ENCODE results near the gene LMAN1L. TPM values are rescaled to one million over a fixed set of nuclear protein-coding genes. Genes with fewer than 3 reads are reported as not detected.

The LMAN1L gene
- total RNA-seq, 1 experiment from 2014 or later: not detected

DNA sequence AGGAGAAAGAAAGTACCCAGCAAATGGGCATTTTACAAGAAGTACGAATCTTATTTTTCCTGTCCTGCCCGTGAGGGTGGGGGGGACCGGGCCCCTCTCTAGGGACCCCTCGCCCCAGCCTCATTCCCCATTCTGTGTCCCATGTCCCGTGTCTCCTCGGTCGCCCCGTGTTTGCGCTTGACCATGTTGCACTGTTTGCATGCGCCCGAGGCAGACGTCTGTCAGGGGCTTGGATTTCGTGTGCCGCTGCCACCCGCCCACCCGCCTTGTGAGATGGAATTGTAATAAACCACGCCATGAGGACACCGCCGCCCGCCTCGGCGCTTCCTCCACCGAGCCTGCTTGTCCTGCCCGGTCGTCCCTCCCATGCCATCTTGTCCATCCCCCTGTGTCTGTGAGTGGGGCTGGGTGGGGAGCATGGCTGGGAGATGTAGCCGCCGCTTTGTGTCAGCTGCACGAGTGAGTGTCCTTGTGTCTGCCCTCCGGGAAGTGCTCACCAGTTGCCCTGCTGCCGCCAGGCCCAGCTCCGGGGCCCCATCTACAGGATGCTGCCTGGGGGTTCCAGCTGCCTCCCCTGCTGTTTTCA is 9.7 kb upstream of the LMAN1L start:
- Histone ChIP-seq H2BK20ac (ENCODE audit: low read depth, low read length, poor library complexity, severe bottlenecking) (no peak overlapping the region), H3K27ac (ENCODE audit: insufficient read length, low read depth, low read length) (no peak overlapping the region), H2AFZ (ENCODE audit: low read length) (no peak overlapping the region), H4K5ac (ENCODE audit: insufficient read length, low read depth, low read length) (no peak overlapping the region), H3K23ac (ENCODE audit: insufficient read length, low read depth, low read length) (no peak overlapping the region), H4K91ac (ENCODE audit: insufficient read length, low read depth, low read length) (no peak overlapping the region), H2BK12ac (ENCODE audit: insufficient read length, low read depth, low read length) (no peak overlapping the region), H2BK15ac (ENCODE audit: low read depth, low read length) (no peak overlapping the region), H3K79me2 (ENCODE audit: insufficient read depth, low read length) (no peaks in the 10 kb centered on the region), H4K8ac (replicated peaks; ENCODE audit: insufficient read length, low read depth, low read length) (no peak overlapping the region), H2AK5ac (ENCODE audit: insufficient read length, low read length) (no peak overlapping the region), H3T11ph (ENCODE audit: low read length) (no peak overlapping the region), H3K4me2 (ENCODE audit: insufficient read depth, insufficient read length, low read length) (no peak overlapping the region), H3K27me3 (ENCODE audit: insufficient read depth, low read length) (no peaks in the 10 kb centered on the region), H3K56ac (ENCODE audit: insufficient read length, low read depth, low read length) (no peak overlapping the region), H4K20me1 (ENCODE audit: control insufficient read depth, insufficient read depth, insufficient read length) (no peaks in the 10 kb centered on the region), H3K9ac (ENCODE audit: extremely low read depth, insufficient read length, low read length) (no peak overlapping the region), H3K79me1 (ENCODE audit: insufficient read depth, low read depth, low read length, poor library complexity, severe bottlenecking) (no peaks in the 10 kb centered on the region), H3K18ac (ENCODE audit: insufficient read length, low read depth, low read length) (no peak overlapping the region), H3K23me2 (ENCODE audit: insufficient read length, low read depth, low read length, poor library complexity, severe bottlenecking) (no peaks in the 10 kb centered on the region), H3K9me3 (ENCODE audit: control insufficient read depth, low read depth, low read length) (no peaks in the 10 kb centered on the region), H2BK5ac (ENCODE audit: insufficient read length, low read length) (no peak overlapping the region), H2BK120ac (ENCODE audit: low read depth, low read length, poor library complexity, severe bottlenecking) (no peak overlapping the region), H3K4ac (ENCODE audit: low read depth, low read length) (no peak overlapping the region), H3K14ac (ENCODE audit: insufficient read depth, low read length) (no peak overlapping the region), H3K4me1 (ENCODE audit: insufficient read depth, low read length) (no peaks in the 10 kb centered on the region)
- no peak for DNase-seq
- Mint-ChIP-seq H3K4me1 (peaks cover 2 to 9% of the 10 kb centered on the region in 2 experiments), H3K9me3 (no peaks in the 10 kb centered on the region), H3K27ac (no peak overlapping the region), H3K27me3 (ENCODE audit: low read depth) (no peaks in the 10 kb centered on the region), H3K36me3 (ENCODE audit: insufficient read depth in 1 of 3, low read depth in 3 of 3) (peaks cover 11 to 34% (median 34%) of the 10 kb centered on the region in 3 experiments; a peak in 5 of 7 replicates), H3K4me3 (no peak overlapping the region)
- no CpG with 5 or more reads among the region's 31 CpGs for WGBS (ENCODE audit: extremely low coverage, insufficient read length, low lambda C conversion rate)
- TF ChIP-seq, protein P1, sequence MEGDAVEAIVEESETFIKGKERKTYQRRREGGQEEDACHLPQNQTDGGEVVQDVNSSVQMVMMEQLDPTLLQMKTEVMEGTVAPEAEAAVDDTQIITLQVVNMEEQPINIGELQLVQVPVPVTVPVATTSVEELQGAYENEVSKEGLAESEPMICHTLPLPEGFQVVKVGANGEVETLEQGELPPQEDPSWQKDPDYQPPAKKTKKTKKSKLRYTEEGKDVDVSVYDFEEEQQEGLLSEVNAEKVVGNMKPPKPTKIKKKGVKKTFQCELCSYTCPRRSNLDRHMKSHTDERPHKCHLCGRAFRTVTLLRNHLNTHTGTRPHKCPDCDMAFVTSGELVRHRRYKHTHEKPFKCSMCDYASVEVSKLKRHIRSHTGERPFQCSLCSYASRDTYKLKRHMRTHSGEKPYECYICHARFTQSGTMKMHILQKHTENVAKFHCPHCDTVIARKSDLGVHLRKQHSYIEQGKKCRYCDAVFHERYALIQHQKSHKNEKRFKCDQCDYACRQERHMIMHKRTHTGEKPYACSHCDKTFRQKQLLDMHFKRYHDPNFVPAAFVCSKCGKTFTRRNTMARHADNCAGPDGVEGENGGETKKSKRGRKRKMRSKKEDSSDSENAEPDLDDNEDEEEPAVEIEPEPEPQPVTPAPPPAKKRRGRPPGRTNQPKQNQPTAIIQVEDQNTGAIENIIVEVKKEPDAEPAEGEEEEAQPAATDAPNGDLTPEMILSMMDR (conservative IDR thresholded peaks at IDR 0.05): no peak

Data from H9 (cell line).